GM18909 (cell line): ENCODE data around the gene SMPD2.
A peak's percentile ranks its signal among the peaks of the same experiment; 100 is the strongest.

Experiments used
- ATAC-seq: cut with Tn5 transposase; IDR thresholded peaks from one replicate; pipeline ENCODE4 v1.9.1; 2021; ENCODE audit warnings: mild to moderate bottlenecking; ENCODE audit not compliant: unreplicated experiment, poor library complexity

SMPD2 gene

DNA sequence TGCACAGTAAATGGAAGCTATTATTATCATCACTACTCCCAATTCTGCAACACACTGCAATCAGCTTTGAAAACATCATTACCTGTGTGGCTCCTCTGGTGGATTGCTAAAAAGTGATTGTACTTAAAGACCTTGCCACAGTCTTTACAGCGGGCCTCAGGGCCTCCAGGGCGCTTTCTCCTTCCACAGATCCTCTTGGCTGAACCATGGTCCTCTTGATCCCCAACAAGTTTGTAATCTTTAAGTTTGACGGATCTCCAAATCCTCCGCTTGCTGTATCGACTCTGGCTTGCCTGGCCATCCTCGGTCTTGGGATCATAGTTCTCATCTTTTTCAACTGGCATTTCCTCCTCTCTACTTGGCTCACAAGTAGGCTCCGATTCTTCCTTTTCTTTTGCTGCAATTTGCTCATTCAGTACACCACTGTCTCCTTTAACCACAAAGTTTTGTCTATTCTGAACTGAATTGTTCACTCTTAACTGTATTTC lies 40.5 kb downstream of the SMPD2 start:
- ATAC-seq = no peak

- ATAC-seq = peak; percentile 86
Observed at GRCh38 chr6:109482905-109483734, 42.6 kb downstream of the SMPD2 start, which contains the start of gene ZBTB24. Gene ZBTB24 (minus strand): TSS chr6:109483219. CDS start chr6:109482026, 1,193 bp downstream.

GRCh38 chr6:109483735-109484057 lies 43.2 kb downstream of the SMPD2 start:
- ATAC-seq = peak; percentile 4

GRCh38 chr6:109484122-109484521 lies 43.6 kb downstream of the SMPD2 start:
- no peak for ATAC-seq

GRCh38 chr6:109485266-109485935 lies 44.9 kb downstream of the SMPD2 start:
- no peak for ATAC-seq

DNA sequence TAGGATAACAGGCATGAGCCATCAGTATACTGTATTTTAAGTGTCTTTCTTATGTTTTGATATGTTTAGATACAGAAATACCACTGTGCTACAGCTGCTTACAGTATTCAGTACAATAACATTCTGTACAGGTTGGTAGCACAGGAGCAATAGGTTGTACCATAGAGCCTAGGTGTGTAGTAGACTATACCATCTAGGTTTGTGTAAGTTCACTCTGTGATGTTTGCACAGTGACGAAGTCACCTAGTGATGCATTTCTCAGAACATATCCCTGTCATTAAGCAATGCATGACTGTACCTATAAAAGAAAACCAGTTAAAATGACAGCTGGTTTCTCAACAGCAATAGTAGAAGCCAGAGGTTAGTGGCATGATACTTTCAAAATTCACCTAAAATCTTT lies 45.5 kb downstream of the SMPD2 start:
- no peak for ATAC-seq

GRCh38 chr6:109488001-109488400 lies 47.5 kb downstream of the SMPD2 start:
- no peak for ATAC-seq

DNA sequence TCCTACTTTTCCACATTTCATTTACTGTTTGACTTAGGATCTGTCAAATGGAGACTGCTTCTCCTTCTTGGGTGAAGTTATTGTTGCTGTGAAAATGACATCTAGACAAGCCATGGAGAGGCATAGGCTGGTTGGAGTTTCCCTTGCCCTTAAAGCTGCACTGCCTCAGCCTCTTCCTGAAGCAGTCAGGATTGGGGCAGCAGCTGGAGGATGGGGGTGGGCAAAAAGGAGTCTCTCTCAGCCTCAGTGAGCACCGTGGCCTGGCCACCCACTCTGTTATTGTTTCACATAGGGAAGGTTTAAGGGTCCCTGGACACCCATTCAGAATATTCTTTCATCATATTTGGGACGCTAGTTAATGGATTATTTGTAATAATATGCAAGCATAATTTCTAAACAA lies 50.2 kb downstream of the SMPD2 start:
- ATAC-seq = no peak

GRCh38 chr6:109491207-109491938 lies 50.8 kb downstream of the SMPD2 start:
- peak; percentile 53 for ATAC-seq
